Occipital lobe (tissue), 2 donors: ENCODE results near the gene HNRNPC. TPM values are rescaled to one million over a fixed set of nuclear protein-coding genes. Genes with fewer than 3 reads are reported as not detected.
"Not testable (repeated sequence)": the region's sequence is repeated elsewhere in the genome, so short reads cannot be mapped to it uniquely, and the experiment has no call there.

Experiments
- DNase-seq: peaks from one replicate; lab custom pipeline; 2025; lab: John Stamatoyannopoulos, UW
- total RNA-seq: library from RNA; depleted of rRNA; stranded (reverse); fragments of >200 nt; gene quantifications from one replicate; pipeline ENCODE4 v1.2.3, GENCODE V29; 2014

Gene HNRNPC
- total RNA-seq, 1 donor from 2014 or later = 531 TPM

DNA sequence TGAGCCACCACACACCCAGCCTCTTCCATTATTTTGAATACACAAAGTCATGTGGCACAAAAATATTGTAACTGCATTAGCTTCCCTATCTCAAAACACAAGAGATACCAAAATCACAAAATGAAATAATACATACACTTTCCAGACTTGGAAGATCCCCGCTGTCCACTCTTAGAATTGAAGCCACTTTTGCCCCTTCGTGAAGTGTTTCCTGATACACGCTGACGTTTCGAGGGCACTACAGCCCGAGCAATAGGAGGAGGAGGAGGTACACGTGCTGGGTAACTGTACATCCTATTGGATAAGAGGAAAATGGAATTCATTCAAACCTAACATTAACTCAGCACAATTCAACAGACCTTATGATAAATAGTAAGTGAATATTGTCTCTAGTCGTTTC is 56.4 kb downstream of the HNRNPC start:
- DNase-seq = not testable (repeated sequence)

DNA sequence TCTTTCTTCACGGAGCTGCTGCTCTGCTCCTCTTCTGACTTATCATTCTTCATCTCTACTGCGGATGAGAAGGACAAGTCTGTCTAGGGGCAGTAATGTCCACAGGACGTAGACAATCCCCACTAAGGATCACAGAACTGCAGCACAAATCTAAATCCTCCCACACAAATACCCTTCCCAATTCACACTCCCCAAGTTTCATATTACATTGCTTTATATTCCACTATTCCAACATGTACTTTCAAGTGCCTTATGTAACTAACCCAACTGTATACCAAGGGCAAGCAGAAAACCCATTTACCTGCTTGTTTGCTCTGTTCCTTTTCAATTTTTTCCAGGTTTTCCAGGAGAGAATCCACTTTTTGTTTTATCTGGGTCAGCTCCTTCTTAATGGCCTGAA is 57.7 kb downstream of the HNRNPC start:
- DNase-seq = no peak

DNA sequence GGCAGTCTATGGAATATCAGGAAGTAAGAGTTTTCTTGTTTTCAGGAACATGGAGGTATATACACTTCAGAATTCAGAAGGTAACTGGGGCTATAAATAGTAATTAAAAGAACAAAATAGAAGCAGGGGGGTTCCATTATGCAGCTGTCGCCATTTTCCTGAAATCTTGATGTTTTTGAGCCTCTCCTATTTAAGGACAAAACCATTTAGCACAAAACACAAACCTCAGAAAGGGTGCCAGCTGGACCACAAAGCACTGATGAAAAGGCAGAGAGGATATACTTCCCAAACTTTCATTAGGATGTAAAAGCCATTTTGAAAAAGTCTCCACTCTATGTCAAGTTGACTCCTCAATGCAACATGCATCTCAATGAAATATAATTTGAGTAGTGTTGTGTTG is 59.2 kb downstream of the HNRNPC start:
- no peak for DNase-seq

DNA sequence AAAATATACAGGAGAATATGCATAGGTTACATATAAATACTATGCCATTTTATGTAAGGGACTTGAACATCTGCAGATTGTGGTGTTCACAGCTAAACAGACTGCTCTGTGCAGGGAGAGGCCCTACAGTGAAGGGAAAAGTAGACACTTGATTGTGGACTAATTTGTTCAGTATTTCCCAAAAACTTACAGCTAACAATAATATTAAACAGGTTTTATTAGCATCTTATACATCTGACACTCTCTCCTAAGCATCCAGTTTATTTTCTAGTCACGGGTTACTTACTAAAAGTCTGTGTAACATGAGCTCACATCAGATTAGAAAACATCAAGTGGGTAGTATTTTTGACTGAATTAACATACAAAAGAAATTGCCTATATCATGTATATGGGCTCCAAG is 60.1 kb downstream of the HNRNPC start:
- DNase-seq = no peak

DNA sequence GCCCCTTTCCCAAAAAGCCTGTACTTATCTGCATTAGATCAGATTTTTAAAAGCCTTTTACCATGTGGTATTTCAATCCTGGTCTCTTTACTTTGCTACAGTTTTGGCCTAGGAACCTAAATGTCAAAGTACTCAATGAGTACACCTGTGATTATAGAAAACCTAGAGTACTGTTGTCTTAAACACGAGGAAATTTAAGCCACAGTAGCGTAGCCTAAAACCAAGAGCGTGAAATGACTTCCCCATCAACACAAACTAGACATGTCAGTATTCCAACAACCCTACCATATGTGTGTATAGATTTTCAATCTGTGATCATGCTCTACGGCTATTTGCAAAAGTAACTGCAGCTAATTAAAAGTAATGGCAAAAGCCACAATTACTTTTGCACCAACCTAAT is 60.7 kb downstream of the HNRNPC start:
- no peak for DNase-seq

DNA sequence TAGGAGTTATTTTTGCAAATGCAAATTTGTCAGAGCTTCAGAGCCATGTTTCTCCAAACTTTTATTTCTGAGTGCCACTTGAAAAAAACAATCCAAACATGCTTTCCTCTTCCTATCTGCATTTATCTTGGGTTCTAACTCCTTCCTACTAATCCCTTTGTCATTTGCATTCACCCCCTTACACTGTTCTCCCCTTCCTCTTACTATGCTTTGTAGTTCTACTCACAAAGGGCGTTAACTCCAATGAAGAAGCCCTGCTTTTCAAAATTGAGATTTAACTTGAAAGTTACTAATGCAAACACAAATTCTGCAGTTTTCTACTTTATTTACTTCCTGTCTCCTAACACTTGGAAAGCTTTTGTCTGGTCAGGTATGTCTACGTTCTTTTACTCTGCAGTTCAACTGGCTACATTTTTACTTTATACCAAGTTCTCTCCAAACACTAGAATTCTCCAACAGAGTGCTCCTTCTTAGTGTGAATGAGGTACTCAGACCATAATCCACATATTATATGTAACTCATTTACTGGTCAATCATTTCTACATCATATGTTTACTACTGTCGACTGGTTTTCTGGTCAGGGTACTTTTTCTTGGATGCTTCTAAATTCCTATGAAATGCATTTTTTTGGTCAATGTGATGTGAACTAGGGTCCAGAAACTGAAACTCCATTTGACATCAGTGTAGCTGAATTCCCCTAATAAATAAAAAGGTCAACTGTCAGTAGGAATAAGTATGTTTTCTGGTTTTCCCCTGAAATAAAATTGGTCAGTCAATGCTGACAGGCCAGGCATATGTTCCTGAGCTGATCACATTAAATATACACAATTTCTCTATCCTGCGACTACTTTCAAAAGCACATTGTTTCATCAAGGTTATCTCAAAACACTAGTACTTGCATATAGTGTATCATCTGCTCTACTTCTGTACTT is 62.2 kb downstream of the HNRNPC start:
- DNase-seq = no peak

DNA sequence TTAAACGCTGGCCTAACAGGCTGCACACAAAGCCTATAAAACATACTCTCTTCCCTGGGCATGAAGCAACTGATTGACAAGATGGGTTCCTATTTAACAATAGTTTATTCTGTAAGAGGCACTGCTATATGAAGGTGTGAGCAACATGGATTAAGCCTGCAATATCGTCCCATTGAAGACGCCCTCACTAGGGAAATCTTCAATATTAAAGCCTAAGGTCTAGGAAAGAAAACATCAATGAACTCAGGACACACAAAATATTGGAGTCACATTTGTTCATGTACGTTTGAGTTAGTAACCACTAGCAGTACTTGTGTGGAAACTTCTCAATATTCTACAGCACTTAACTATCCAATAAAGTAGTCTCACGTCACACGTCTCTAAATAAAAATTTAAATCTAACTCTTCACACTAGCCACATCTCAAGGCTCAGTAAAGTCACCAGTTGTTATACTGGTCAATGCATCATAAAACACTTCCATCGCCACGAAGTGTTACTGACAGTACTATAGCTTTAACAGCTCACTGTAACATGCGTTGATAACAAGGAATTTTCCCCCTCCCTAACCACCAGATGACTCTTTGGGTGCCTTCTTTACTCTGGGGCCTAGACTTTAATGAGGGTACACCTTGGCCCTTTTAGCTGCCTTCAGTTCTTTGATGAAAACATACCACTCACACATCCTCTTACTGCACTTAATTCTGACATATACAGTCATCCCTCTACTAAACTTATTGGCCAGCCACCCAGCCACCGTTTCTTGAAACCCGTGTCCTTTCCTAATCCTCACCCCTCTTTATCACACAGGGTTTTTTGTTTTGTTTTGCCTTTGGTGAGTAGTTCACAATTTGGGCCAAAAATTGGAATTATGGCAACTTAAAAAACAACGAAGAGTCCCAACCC is 63.3 kb downstream of the HNRNPC start:
- DNase-seq = no peak

DNA sequence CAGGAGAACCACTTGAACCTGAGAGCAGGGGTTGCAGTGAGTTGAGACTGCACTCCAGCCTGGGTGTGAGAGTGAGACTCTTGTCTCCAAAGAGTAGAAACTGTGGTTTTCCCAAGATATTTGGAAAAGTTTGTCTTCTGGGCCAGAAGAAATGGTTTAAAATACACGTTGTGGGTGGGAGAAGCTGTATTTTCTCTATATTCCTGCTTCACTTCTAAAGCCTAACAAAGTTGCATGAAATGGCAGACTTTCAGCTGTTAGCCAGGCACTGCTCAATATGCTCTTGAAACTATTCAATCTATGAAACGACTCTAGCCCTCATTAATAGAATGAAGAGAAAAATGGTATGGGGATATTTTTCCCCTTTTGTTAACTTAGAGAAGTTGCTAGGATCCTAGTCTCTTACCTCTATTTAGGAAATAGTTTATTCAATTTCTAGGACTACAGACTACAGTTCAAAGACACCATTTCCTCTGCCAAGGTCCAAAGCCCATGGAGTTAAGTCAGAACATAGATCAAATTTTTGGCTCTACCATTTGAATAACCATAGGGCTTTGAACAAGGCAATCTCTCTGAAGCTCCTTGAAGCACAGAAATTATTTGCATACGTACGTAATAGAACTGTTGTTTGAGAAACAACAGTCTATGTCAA is 64.1 kb downstream of the HNRNPC start:
- DNase-seq = no peak

DNA sequence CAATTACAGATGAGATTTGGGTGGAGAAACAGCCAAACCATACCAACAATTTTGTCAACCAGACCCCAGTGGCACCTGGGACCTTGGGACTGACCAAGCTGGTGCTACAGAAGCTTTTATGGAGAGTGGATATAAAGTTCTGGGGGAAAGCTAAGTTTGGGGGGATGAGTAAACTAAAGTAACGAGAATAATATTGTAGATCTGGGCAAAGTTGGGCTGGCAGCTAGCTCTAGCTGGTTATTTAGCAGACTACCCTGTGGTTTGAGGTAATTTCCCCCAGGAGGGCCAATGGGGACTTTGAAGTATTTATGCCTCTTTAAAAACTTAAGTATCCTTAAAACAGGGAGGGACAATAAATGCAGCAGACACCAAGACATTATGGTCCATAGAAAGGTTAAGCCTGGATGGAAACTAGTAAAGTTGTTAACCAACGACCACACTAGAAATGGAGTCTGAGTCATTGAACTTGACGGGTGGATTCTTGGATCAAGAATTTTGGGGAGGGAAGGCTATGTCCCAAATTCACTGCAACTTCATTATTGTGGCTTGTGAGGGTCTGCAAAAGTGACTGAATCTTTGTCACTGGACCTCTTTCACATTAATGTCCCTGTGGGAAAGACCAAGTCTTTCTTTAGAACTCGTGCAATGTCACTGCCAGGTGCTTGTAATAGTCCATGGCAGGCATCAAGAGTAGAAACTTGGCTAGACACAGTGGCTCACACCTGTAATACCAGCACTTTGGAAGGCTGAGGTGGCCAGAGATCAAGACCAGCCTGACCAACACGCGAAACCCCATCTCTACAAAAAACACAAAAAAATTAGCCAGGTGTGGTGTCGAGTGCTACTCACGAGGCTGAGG is 64.8 kb downstream of the HNRNPC start:
- no peak for DNase-seq

DNA sequence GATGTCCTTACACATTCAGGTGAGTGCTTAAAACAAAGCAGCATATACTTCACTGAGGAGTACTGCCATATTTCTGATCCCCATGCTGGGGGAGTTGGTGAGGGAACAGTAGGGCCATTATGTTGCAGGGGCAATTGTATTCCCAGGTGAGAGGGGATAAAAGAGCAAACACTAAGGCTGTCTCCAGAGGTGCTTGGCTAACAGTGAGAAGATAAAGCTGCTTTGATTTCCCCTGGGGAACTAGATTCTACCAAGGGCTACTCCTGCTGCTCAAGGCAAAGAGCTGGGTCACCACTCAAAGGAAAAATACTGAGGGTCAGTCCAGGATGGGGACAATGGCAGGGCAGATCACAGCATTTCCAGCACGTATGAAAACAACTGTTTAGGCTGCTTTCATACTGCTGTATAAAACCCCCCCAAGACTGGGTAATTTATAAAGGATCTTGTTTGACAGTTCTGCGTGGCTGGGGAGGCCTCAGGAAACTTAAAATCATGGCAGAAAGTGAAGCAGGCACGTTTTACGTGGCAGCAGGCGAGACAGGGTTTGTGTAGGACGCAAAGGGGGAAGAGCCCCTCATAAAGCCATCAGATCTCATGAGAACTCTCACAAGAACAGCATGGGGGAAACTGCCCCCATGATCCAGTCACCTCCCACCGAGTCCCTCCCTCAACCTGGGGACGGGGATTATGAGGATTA is 65.6 kb downstream of the HNRNPC start:
- no peak for DNase-seq

DNA sequence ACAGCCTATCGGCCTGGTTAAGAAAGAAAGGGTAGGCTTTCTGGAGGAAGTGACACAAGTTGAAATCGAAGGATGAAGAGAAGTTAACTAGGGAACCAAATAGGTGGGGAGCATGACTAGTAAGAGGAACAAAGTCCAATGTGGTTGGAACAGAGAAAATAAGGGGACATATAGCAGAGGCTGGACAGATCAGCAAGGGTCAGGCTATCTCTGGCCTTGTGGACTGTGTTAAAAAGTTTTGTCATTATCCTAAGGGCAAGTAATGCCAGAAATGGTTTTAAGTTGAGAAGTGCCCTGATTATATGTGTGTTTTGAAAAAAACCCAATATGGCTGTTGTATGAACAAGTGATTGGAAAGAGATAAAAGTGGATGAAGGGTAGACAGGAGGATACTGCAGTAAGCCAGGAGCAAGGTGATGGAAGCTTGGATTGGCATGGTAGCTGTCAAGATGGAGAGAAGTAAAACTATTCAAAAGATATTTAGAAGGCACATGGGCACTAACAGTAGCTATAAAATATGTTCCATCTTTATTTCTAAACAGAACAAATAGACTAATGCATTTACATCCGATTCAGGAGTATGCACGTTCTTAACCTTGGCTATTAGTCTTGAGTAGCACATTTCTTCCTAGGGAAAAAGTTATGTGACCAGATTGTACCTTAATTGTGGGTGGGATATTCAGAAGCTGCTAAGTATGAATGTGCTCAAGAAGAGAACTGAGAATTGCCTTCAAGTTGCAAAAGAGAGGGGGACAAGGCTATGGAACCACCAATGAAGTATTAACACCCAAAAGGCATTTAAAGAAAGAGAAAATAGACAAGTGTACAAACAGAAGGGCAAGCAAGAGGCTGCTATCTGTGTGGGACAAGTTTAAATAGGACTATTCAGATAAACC is 66.5 kb downstream of the HNRNPC start:
- DNase-seq = no peak

DNA sequence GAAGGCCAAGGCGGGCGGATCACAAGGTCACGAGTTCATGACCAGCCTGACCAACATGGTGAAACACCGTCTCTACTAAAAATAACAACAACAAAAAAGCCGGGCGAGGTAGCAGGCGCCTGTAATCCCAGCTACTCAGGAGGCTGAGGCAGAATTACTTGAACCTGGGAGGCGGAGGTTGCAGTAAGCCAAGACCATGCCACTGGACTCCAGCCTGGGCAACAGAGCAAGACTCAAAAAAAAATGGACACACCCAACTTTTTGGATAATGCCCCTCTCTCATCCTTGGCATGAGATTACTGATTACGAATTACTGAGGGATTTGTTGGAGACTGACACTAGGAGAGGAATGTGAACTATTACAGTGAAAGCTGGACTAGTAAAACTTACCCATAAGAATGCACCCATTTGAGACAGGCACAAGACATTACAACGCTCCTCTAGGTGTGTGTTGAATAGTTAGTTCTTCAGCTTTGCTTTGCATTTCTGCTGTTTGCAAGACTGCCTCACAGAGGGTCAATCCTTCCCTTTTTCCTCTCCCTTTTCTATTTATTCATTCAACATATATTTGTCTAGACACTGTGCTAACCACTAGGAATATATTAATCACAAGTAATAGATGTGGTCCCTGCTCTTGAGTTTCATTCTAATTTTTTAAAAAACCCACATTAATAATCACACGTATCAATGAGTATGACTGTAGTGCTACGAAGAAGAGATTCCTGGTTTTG is 67.3 kb downstream of the HNRNPC start:
- no peak for DNase-seq

DNA sequence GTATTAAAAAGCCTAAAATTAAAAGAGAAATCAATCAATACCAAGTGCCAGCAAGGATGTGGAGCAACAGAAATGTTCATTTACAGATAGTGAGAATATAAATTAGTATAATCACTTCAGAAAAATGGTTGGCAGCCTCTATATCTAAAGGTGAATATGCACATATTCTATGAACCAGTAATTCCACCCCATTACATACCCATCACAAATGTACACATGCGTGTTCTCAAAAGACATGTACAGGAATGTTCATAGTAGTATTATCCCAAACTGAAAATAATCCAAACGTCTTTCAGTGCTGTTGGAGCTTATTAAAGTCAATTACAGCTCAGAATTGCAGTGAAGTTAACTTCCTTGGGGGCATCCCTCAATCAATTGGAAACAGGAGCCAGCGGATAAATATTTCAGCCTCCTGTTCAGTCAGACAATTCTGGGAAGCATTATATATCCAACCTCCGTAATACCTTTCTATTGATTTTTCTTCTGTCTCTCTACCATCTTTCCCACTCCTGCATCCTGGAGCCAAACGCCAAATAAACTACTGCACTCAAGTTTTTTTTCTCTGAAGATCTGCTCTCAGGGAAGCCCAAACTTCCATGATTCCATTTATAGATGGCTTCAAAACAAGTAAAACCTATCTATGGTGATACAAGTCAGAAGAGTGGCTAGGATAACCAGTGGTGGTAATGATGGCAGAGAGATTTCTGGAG is 68.3 kb downstream of the HNRNPC start:
- DNase-seq = no peak

DNA sequence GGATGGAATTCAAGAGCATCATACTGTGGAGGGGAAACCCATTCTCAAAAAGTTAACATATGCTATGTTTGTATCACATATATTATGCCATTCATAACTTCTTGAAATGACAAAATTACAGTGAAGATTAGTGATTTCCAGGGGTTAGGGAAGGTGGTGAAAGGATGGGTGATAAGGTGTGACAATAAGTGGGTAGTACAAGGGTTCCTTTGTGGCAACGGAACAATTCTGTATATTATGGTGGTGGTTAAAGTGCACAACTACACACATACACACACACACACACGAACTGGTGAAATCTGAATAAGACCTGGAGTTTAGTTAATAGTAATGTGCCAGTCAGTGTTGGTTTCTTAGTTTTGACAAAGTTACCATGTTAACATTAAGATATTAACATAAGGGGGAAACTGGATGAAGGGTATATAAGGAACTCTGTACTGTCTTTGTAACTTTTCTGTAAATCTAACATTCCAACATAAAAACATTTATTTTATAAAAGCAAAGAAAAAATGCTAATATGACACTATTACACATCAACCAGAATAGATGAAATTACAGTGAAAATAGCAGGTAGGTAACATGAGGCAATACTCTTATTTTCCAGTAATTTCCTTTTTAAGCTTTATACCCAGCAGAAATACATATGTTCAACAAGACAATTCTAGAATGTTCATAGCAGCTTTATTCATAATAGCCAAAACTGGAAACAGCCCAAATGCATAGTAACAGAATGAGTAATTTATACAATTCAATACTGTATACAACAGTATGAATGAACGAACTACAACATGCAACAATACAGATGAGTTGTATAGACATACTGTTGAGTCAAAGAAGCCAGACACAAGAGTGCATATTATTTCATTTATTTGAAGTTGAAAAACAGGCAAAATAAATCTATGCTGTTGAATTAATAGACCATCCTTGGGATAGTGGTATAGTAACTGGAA is 69.4 kb downstream of the HNRNPC start:
- no peak for DNase-seq

DNA sequence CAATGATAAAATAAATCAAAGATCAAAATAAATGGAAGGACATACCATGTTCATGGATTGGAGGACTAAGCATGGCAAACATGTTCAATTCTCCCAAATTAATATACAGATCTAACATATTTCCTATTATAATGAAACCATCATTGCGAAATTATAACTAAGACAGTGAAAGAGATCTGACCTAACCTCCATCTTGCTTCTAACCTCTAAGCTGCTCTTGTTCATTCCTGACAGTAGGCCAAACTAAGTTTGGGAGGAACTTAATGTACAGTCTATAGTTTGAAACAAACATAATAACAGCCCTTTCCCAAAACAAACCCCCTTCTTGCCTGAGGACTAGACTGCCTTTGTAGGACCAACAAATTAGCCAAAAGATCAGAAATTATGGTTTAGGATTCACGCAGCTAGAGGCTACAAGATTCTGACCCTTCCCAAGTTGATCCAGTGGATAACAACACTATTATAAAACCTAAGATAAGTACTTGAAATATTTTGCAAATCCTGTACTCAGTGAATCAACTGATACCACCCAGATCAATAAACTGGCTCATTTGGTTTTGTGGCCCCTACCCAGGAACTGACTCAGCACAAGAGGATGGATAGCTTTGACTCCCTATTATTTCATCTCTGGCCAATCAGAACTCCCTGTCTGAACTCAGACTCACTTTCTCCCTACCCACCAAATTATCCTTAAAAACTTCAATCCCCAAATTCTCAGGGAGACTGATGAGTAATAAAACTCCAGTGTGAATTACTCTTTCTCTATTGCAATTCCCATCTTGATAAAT is 71.6 kb downstream of the HNRNPC start:
- DNase-seq = no peak

DNA sequence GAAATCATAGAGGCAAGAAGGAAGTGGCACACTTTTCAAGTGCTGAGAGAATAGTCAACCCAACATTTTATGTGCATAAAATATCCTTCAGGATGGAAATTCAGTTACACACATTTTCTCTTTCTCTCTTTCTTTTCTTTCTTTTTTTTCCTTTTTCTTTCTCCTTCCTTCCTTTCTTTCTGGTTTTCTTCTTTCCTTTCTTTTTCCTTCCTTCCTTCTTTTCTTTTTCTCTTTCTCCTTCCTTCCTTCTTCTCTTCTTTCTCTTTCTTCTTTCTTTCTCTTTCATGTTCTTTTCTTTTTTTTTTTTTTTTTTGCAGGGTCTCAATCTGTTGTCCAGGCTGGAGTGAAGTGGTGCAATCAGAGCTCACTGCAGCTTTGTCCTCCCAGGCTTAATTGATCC is 74.6 kb downstream of the HNRNPC start:
- DNase-seq = no peak
